Esophagus muscularis mucosa (tissue), 4 donors: ENCODE measurements around the gene UFM1. TPM values are rescaled to one million over a fixed set of nuclear protein-coding genes. Genes with fewer than 3 reads are reported as not detected.
"Not testable (repeated sequence)": the region's sequence is repeated elsewhere in the genome, so short reads cannot be mapped to it uniquely, and the experiment has no call there.

ENCODE experiments used
- DNase-seq: peaks from one replicate; pipeline ENCODE4 v3.0.0-alpha.2; 2017; ENCODE audit errors: extremely low spot score
- H3K27ac ChIP-seq, 4 donors: fragments of 200-600 bp; sonication (generic); replicated peaks in 1 of 4; 1 replicate in 3 of 4; 2 replicates in 1 of 4; pipeline ENCODE4 v1.5.1; 2016 to 2019; ENCODE audit warnings: mild to moderate bottlenecking in 1 of 4
- H3K27me3 ChIP-seq, 4 donors: fragments of 200-600 bp; sonication (generic); one replicate each; pipeline versions ENCODE4 v1.5.1 to v1.6.0; 2016 to 2019
- H3K36me3 ChIP-seq, 4 donors: fragments of 200-600 bp; sonication (generic); one replicate each; pipeline ENCODE4 v1.5.1; 2016 to 2019
- H3K4me1 ChIP-seq, 4 donors: fragments of 200-600 bp; sonication (generic); one replicate each; pipeline ENCODE4 v1.5.1; 2016 to 2019
- H3K4me3 ChIP-seq, 4 donors: fragments of 200-600 bp; sonication (generic); 1 replicate in 2 of 4; 2 replicates in 2 of 4; pipeline ENCODE4 v1.5.1; 2016 to 2019; ENCODE audit warnings: mild to moderate bottlenecking in 4 of 4, moderate library complexity in 1 of 4
- H3K9me3 ChIP-seq, 4 donors: fragments of 200-600 bp; sonication (generic); 1 replicate in 3 of 4; 2 replicates in 1 of 4; pipeline ENCODE4 v1.5.1; 2016 to 2019
- CTCF ChIP-seq, 3 experiments: fragments of 200-600 bp in 2 of 3; fragments of 450-650 bp in 1 of 3; sonication (generic) in 2 of 3; IDR thresholded peaks; one replicate each; pipeline ENCODE4 v1.5.1; 2017 to 2019; ENCODE audit warnings: antibody characterized with exemption in 3 of 3, mild to moderate bottlenecking in 2 of 3, moderate library complexity in 1 of 3
- EP300 ChIP-seq: sonication (generic); formaldehyde crosslinking; IDR thresholded peaks from one replicate; pipeline ENCODE4 v1.6.1; 2017; ENCODE audit warnings: antibody characterized with exemption
- POLR2A ChIP-seq: fragments of 450-650 bp; IDR thresholded peaks from one replicate; pipeline ENCODE4 v1.6.1; 2017; ENCODE audit warnings: antibody characterized with exemption, moderate library complexity, mild to moderate bottlenecking, low read depth
- POLR2AphosphoS5 ChIP-seq, 2 donors: sonication (generic); formaldehyde crosslinking; IDR thresholded peaks; one replicate each; pipeline ENCODE4 v1.6.1; 2017; ENCODE audit warnings: antibody characterized with exemption in 2 of 2
- WGBS: methylation state at CpG from one replicate; pipeline ENCODE4 v1.1.5; 2018; 5-methylcytosine and 5-hydroxymethylcytosine counted together
- intact Hi-C: fragments of 100-400 bp; cut with DNase I; formaldehyde crosslinking; loops from one replicate; pipeline ENCODE4 v1.15.1; 2023
- total RNA-seq, 4 donors: library from RNA; depleted of rRNA; stranded (reverse); fragments of >200 nt; gene quantifications; one replicate each; pipeline versions ENCODE4 v1.1.0 to v1.2.1, GENCODE V29; 2016

Gene UFM1
- total RNA-seq, 4 donors from 2014 or later, result 36.2 to 51.0 (median 44.4) TPM

- H3K4me3 ChIP-seq, result no peak overlapping the region
- H3K9me3 ChIP-seq, result no peaks in the 10 kb centered on the region
- no peaks in the 10 kb centered on the region for H3K4me1 ChIP-seq
- H3K36me3 ChIP-seq, result no peaks in the 10 kb centered on the region
- H3K27ac ChIP-seq, result no peak overlapping the region
- no peaks in the 10 kb centered on the region for H3K27me3 ChIP-seq
- 68% methylated on average over 1 of the region's 1 CpG for WGBS
- no peak for DNase-seq
- TF ChIP-seq EP300, result no peak
- no peak for TF ChIP-seq POLR2AphosphoS5 (IDR thresholded peaks at IDR 0.05)
- no peak for TF ChIP-seq CTCF (IDR thresholded peaks at IDR 0.05)
- no peak for TF ChIP-seq POLR2A
- intact Hi-C loops, result no loop called here
Observed at GRCh38 chr13:38369058-38369457, 19.4 kb downstream of the UFM1 start.

GRCh38 chr13:38370096-38370495 is 20.4 kb downstream of the UFM1 start:
- H3K9me3 ChIP-seq, H3K4me1 ChIP-seq, H3K27ac ChIP-seq, DNase-seq, H3K4me3 ChIP-seq, H3K36me3 ChIP-seq, H3K27me3 ChIP-seq, intact Hi-C loops: not testable (repeated sequence)
- WGBS, result 86% methylated on average over 3 of the region's 3 CpGs

GRCh38 chr13:38372820-38373383 is 23.3 kb downstream of the UFM1 start:
- Histone ChIP-seq H3K27ac (no peak overlapping the region), H3K4me3 (no peak overlapping the region), H3K9me3 (no peaks in the 10 kb centered on the region), H3K36me3 (no peaks in the 10 kb centered on the region), H3K27me3 (no peaks in the 10 kb centered on the region), H3K4me1 (no peaks in the 10 kb centered on the region)
- TF ChIP-seq POLR2A, result no peak
- 48% methylated on average over 6 of the region's 6 CpGs for WGBS
- no peak for DNase-seq
- intact Hi-C loops, result no loop called here

GRCh38 chr13:38376546-38376945 is 26.9 kb downstream of the UFM1 start:
- TF ChIP-seq POLR2A (no peak), POLR2AphosphoS5 (IDR thresholded peaks at IDR 0.05) (no peak), EP300 (no peak), CTCF (IDR thresholded peaks at IDR 0.05) (no peak)
- DNase-seq, result no peak
- Histone ChIP-seq H3K4me1 (no peaks in the 10 kb centered on the region), H3K27me3 (no peaks in the 10 kb centered on the region), H3K4me3 (no peak overlapping the region), H3K27ac (no peak overlapping the region), H3K9me3 (no peaks in the 10 kb centered on the region), H3K36me3 (no peaks in the 10 kb centered on the region)
- intact Hi-C loops, result no loop called here
- WGBS, result 0% methylated on average over 1 of the region's 1 CpG

GRCh38 chr13:38381890-38382289 is 32.2 kb downstream of the UFM1 start:
- Histone ChIP-seq H3K4me1 (no peaks in the 10 kb centered on the region), H3K9me3 (no peaks in the 10 kb centered on the region), H3K4me3 (no peak overlapping the region), H3K36me3 (no peaks in the 10 kb centered on the region), H3K27me3 (no peaks in the 10 kb centered on the region), H3K27ac (no peak overlapping the region)
- intact Hi-C loops, result no loop called here
- TF ChIP-seq POLR2AphosphoS5 (IDR thresholded peaks at IDR 0.05), result no peak
- no peak for TF ChIP-seq CTCF (IDR thresholded peaks at IDR 0.05)
- DNase-seq, result no peak
- WGBS, result 60% methylated on average over 4 of the region's 4 CpGs

GRCh38 chr13:38382946-38383345 is 33.3 kb downstream of the UFM1 start:
- no peak for TF ChIP-seq CTCF (IDR thresholded peaks at IDR 0.05)
- no peak for TF ChIP-seq POLR2A
- TF ChIP-seq POLR2AphosphoS5 (IDR thresholded peaks at IDR 0.05), result no peak
- TF ChIP-seq EP300, result no peak
- Histone ChIP-seq H3K27ac (no peak overlapping the region), H3K4me1 (no peaks in the 10 kb centered on the region), H3K27me3 (no peaks in the 10 kb centered on the region), H3K36me3 (no peaks in the 10 kb centered on the region), H3K4me3 (no peak overlapping the region), H3K9me3 (no peaks in the 10 kb centered on the region)
- DNase-seq, result no peak
- intact Hi-C loops, result no loop called here
- 40% methylated on average over 2 of the region's 2 CpGs for WGBS
